Transverse colon (tissue), 4 donors: ENCODE measurements around the gene SEMA4A. TPM values are rescaled to one million over a fixed set of nuclear protein-coding genes. Genes with fewer than 3 reads are reported as not detected.

Source experiments
- DNase-seq: peaks from one replicate; pipeline ENCODE4 v3.0.0-alpha.2; 2019
- H3K27ac ChIP-seq, 4 donors: fragments of 200-600 bp; sonication (generic); 2 replicates each; pipeline ENCODE4 v1.5.1; 2016 to 2018; ENCODE audit warnings: inconsistent platforms in 4 of 4
- H3K27me3 ChIP-seq: fragments of 200-600 bp; sonication (generic); 2 replicates; pipeline ENCODE4 v1.5.1; 2017; ENCODE audit warnings: inconsistent platforms
- H3K36me3 ChIP-seq, 4 donors: fragments of 200-600 bp; sonication (generic); 2 replicates each; pipeline ENCODE4 v1.5.1; 2017 to 2019; ENCODE audit warnings: inconsistent platforms in 4 of 4
- H3K4me1 ChIP-seq, 4 donors: fragments of 200-600 bp; sonication (generic); 2 replicates each; pipeline ENCODE4 v1.5.1; 2017 to 2020; ENCODE audit warnings: inconsistent platforms in 4 of 4
- H3K4me3 ChIP-seq, 4 donors: fragments of 200-600 bp; sonication (generic); 1 replicate in 1 of 4; 2 replicates in 3 of 4; pipeline versions ENCODE4 v1.5.1 to v1.6.1; 2017 to 2019; ENCODE audit warnings: inconsistent platforms in 4 of 4
- H3K9me3 ChIP-seq, 2 donors: fragments of 200-600 bp; sonication (generic); 2 replicates each; pipeline ENCODE4 v1.5.1; 2017 to 2019; ENCODE audit warnings: inconsistent platforms in 2 of 2
- EP300 ChIP-seq: sonication (generic); formaldehyde crosslinking; IDR thresholded peaks from one replicate; pipeline ENCODE4 v1.6.1; 2017; ENCODE audit warnings: antibody characterized with exemption, low read depth
- POLR2A ChIP-seq: fragments of 450-650 bp; IDR thresholded peaks from one replicate; pipeline ENCODE4 v1.6.1; 2016; ENCODE audit warnings: antibody characterized with exemption, mild to moderate bottlenecking, moderate library complexity
- POLR2AphosphoS5 ChIP-seq, 3 donors: sonication (generic); formaldehyde crosslinking; IDR thresholded peaks; one replicate each; pipeline ENCODE4 v1.6.1; 2016; ENCODE audit warnings: antibody characterized with exemption in 3 of 3
- WGBS, 2 donors: methylation state at CpG; one replicate each; pipeline ENCODE4 v1.1.5; 2018; ENCODE audit warnings: low coverage in 1 of 2; 5-methylcytosine and 5-hydroxymethylcytosine counted together
- in situ Hi-C, 4 donors: fragments of 200-750 bp; cut with MboI; loops; one replicate each; pipeline versions ENCODE4 v1.15.0 to v1.15.1; 2017; ENCODE audit warnings: low sequenced_read_pairs in 3 of 4, low pct_ligation_motif_present in 1 of 4, low pct_unique_long_range_greater_than_20kb in 1 of 4
- intact Hi-C: fragments of 100-400 bp; cut with DNase I; formaldehyde crosslinking; loops from one replicate; pipeline ENCODE4 v1.15.1; 2023; ENCODE audit warnings: low total_unique reads
- total RNA-seq, 4 donors: library from RNA; depleted of rRNA; stranded (reverse); fragments of >200 nt; gene quantifications; one replicate each; pipeline ENCODE4 v1.1.0, GENCODE V29; 2016
- TF ChIP-seq, protein P1 (sequence below), 5 experiments: fragments of 200-600 bp in 3 of 5; fragments of 450-650 bp in 2 of 5; sonication (generic) in 3 of 5; IDR thresholded peaks; 1 replicate in 2 of 5; 2 replicates in 3 of 5; pipeline ENCODE4 v1.5.1; 2016 to 2017; ENCODE audit warnings: antibody characterized with exemption in 5 of 5, inconsistent platforms in 3 of 5, mild to moderate bottlenecking in 2 of 5, moderate library complexity in 1 of 5

SEMA4A gene
- total RNA-seq, 4 donors from 2014 or later: 2.6 to 6.0 (median 4.8) TPM; not detected in 1

DNA sequence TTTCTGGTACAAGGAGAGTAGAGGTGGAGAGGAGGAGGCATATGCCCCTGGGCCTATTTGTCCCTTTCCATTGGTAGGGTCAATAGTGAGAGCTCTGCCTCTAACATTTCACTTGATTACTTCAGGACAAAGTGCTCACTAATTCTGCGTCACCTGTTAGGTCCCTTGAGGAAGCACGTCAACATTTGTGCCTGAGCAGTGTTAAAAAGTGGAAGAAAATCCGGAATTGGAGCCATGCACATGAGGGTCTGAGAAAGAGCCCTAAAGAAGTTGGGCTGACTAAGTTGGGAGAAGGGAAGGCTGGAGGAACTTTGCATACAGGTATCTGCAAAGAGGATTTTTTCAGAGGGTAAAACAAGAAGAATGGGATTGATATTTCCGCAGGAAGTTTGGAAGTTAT is 42.5 kb downstream of the SEMA4A start:
- Histone ChIP-seq H3K36me3 (peaks cover 0 to 3% (median 0%) of the 10 kb centered on the region in 4 donors), H3K9me3 (no peaks in the 10 kb centered on the region), H3K4me3 (no peak overlapping the region), H3K27me3 (no peaks in the 10 kb centered on the region), H3K4me1 (peaks cover 4 to 31% (median 12%) of the 10 kb centered on the region in 4 donors), H3K27ac (no peak overlapping the region)
- no peak for DNase-seq
- in situ Hi-C loops: no loop called here
- intact Hi-C loops: no loop called here
- 70 to 73% methylated on average over 2 to 4 of the region's 4 CpGs for WGBS, 2 donors
- TF ChIP-seq POLR2A: no peak
- TF ChIP-seq EP300: no peak
- no peak for TF ChIP-seq POLR2AphosphoS5 (IDR thresholded peaks at IDR 0.05)
- TF ChIP-seq, protein P1, sequence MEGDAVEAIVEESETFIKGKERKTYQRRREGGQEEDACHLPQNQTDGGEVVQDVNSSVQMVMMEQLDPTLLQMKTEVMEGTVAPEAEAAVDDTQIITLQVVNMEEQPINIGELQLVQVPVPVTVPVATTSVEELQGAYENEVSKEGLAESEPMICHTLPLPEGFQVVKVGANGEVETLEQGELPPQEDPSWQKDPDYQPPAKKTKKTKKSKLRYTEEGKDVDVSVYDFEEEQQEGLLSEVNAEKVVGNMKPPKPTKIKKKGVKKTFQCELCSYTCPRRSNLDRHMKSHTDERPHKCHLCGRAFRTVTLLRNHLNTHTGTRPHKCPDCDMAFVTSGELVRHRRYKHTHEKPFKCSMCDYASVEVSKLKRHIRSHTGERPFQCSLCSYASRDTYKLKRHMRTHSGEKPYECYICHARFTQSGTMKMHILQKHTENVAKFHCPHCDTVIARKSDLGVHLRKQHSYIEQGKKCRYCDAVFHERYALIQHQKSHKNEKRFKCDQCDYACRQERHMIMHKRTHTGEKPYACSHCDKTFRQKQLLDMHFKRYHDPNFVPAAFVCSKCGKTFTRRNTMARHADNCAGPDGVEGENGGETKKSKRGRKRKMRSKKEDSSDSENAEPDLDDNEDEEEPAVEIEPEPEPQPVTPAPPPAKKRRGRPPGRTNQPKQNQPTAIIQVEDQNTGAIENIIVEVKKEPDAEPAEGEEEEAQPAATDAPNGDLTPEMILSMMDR (IDR thresholded peaks at IDR 0.05): no peak

DNA sequence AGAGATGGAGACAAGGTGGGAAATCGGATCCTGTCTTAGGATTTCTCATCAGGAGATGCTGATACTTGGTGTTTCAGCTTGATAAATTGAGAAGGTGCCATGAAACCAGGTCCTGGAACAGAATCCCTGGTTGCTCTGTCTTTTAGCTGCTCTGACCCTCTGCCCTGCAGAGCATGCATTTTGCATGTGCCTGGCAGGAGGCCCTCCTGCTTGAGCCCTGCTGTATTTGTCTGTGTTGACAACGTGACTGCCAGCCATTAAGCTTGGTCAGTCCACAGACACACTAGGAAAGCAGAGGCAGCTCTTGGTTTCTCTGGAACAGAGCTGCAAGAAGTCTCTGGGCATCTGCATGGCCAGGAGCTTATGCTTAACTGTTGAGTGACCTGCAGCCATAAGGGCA is 43.1 kb downstream of the SEMA4A start:
- TF ChIP-seq, protein P1 (IDR thresholded peaks at IDR 0.05): no peak
- TF ChIP-seq POLR2A (no peak), POLR2AphosphoS5 (IDR thresholded peaks at IDR 0.05) (no peak), EP300 (no peak)
- no peak overlapping the region for H3K27ac ChIP-seq
- H3K4me1 ChIP-seq: peaks cover 4 to 31% (median 12%) of the 10 kb centered on the region in 4 donors
- H3K27me3 ChIP-seq: no peaks in the 10 kb centered on the region
- in situ Hi-C loops: no loop called here
- 78% methylated on average over 2 of the region's 2 CpGs; no CpG with 5 or more reads in 1 of the 2 donors for WGBS, 2 donors
- no peaks in the 10 kb centered on the region for H3K9me3 ChIP-seq
- intact Hi-C loops: no loop called here
- no peak overlapping the region for H3K4me3 ChIP-seq
- peaks cover 0 to 3% (median under 1%) of the 10 kb centered on the region in 4 donors for H3K36me3 ChIP-seq
- no peak for DNase-seq

DNA sequence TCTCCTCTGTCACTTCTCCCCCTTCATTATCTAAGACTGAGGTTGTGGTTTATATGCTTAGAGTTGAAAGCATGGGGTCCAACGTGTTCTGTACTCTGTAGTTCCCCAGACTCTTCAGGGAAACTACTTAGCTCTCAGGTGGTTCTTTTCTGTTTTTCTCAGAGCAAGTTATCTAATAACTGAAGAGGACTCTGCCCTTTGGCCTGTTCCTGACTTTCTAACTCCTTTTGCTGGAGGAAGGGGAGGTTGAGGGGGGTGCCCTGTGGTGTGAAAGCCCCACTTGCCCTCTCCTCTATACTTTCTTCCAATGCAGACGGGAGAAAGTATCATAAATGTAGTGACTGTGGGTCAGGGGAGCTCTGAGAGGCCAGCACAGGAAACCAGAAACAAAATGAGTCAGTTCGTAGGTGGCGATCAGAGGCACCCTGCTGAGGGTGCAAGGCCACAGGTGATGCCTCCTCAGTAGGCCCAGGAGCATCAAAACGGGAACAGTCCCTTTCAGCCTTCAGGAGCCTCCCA is 45.5 kb downstream of the SEMA4A start:
- no peak for DNase-seq
- Histone ChIP-seq H3K4me1 (peaks cover 4 to 28% (median 10%) of the 10 kb centered on the region in 4 donors), H3K9me3 (no peaks in the 10 kb centered on the region), H3K4me3 (no peak overlapping the region), H3K27ac (no peak overlapping the region), H3K36me3 (peaks cover 0 to 10% (median 2%) of the 10 kb centered on the region in 4 donors), H3K27me3 (no peaks in the 10 kb centered on the region)
- intact Hi-C loops: no loop called here
- in situ Hi-C loops: no loop called here
- TF ChIP-seq POLR2AphosphoS5 (IDR thresholded peaks at IDR 0.05): no peak
- TF ChIP-seq, protein P1 (IDR thresholded peaks at IDR 0.05): no peak
- TF ChIP-seq POLR2A: no peak
- no peak for TF ChIP-seq EP300
- WGBS, 2 donors: 71 to 80% methylated on average over 1 to 5 of the region's 5 CpGs

DNA sequence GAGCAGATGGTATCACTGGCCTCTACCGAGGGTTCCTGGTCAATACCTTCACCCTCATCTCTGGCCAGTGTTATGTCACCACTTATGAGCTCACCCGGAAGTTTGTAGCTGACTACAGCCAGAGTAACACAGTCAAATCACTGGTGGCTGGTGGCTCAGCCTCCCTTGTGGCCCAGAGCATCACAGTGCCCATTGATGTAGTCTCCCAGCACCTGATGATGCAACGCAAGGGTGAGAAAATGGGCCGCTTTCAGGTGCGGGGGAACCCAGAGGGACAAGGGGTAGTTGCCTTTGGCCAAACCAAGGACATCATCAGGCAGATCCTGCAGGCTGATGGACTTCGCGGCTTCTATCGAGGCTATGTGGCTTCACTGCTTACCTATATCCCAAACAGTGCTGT is 46.7 kb downstream of the SEMA4A start:
- DNase-seq: no peak
- no peak overlapping the region for H3K27ac ChIP-seq
- peaks cover 0 to 10% (median 2%) of the 10 kb centered on the region in 4 donors for H3K36me3 ChIP-seq
- no peaks in the 10 kb centered on the region for H3K27me3 ChIP-seq
- 95% methylated on average over 8 of the region's 8 CpGs; no CpG with 5 or more reads in 1 of the 2 donors for WGBS, 2 donors
- H3K9me3 ChIP-seq: no peaks in the 10 kb centered on the region
- no peak overlapping the region for H3K4me3 ChIP-seq
- H3K4me1 ChIP-seq: peaks cover 0 to 20% (median 4%) of the 10 kb centered on the region in 4 donors
- in situ Hi-C loops: loop anchor here in 1 of 4 donors (25.0 kb wide), 1 partner anchor 113 kb away; the partner anchor contains the start of gene MEX3A
- intact Hi-C loops: no loop called here
- no peak for TF ChIP-seq POLR2AphosphoS5 (IDR thresholded peaks at IDR 0.05)
- no peak for TF ChIP-seq POLR2A
- no peak for TF ChIP-seq EP300
- TF ChIP-seq, protein P1 (IDR thresholded peaks at IDR 0.05): no peak
